Activated CD8-positive, alpha-beta memory T cell treated with anti-CD3 and anti-CD28 coated beads, Interleukin-2, amount 50 U/mL, for 48 hours (primary cell): ENCODE data around the gene RPH3AL.

ENCODE experiments used
- DNase-seq: peaks from one replicate; pipeline ENCODE4 v3.0.0-alpha.2; 2020

RPH3AL gene

GRCh38 chr17:193841-194806, 158.5 kb downstream of the RPH3AL start:
- no peak for DNase-seq

- no peak for DNase-seq
Measured at GRCh38 chr17:193426-193810, 159.2 kb downstream of the RPH3AL start.

- DNase-seq = no peak
Measured at GRCh38 chr17:192666-193425, 159.8 kb downstream of the RPH3AL start.

DNA sequence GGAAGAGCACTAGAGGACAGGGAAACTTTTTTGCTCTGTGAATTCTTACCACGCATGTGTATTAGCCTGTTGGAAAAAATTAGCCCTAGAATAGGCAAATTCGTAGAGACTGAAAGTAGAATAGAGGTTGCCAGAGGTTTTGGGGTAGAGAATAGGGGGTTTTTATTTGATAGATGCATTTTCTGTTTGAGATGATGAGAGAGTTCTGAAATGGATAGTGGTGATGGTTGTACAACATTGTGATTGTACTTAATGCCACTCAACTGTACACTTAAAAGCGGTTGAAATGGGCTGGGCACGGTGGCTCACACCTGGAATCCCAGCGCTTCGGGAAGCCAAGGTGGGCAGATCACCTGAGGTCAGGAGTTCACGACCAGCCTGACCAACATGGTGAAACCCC, 163.2 kb downstream of the RPH3AL start:
- DNase-seq = no peak

DNA sequence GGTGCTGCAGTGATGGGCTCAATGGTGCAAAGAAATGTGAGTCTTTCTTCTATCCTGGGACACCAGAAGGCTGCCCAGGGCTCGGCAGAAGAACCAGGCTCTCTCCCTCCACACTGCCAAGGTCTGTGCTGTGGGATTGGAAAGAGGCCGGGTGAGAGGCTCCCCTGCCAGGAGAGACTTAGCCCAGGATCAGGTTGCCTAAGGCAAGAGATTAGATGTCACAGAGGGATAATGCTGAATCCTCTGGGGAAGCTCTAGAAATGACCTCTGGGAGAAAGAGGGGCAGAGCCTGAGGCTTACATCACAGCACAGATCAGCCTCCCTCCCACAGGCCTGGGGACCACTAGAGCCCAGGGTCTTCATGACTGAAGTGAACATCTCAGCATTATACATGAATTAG, 165.5 kb downstream of the RPH3AL start:
- DNase-seq = no peak

DNA sequence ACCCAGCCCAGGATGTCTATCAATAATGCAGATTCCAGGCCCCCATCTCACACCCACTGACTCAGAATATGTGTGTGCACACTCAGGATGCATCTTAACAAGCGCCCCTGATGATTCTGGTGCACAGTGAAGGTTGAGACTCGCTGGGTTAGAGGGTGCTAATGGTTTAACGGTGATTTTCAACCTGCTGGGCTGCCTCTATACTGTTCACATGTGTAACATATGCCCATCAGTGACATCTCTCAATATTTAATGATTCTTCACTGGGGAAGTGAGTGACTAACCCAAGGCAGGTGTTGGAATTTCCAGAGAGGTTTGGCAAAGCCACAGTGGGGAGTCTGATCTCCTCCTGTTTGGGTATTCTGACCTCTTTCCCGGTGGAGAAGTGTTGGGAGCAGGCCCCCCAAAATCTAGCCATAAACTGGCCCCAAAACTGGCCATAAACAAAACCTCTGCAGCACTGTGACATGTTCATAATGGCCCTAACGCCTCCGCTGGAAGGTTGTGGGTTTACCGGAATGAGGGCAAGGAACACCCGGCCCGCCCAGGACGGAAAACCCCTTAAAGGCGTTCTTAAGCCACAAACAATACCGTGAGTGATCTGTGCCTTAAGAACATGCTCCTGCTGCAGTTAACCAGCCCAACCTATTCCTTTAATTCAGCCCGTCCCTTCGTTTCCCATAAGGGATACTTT, 167.0 kb downstream of the RPH3AL start:
- DNase-seq = no peak

DNA sequence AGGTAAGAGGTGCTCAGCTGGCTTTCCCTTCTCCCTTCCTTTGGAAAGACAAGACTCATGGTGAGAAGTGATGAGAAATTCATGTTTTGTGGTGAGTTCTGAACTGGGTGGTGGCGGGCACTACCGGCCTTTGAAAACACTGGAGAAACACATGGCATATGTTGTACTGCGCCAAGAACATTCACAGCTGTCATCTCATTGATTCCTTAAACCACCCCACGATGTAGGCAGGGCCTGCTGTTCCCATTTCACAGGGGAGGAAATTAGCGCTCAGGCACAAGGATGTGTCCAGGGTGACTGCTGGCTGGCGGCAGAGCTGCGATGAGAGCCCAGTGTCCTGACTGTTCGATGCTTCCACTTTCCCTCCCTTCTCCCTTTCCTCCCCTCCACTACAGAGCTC, 169.6 kb downstream of the RPH3AL start:
- no peak for DNase-seq

DNA sequence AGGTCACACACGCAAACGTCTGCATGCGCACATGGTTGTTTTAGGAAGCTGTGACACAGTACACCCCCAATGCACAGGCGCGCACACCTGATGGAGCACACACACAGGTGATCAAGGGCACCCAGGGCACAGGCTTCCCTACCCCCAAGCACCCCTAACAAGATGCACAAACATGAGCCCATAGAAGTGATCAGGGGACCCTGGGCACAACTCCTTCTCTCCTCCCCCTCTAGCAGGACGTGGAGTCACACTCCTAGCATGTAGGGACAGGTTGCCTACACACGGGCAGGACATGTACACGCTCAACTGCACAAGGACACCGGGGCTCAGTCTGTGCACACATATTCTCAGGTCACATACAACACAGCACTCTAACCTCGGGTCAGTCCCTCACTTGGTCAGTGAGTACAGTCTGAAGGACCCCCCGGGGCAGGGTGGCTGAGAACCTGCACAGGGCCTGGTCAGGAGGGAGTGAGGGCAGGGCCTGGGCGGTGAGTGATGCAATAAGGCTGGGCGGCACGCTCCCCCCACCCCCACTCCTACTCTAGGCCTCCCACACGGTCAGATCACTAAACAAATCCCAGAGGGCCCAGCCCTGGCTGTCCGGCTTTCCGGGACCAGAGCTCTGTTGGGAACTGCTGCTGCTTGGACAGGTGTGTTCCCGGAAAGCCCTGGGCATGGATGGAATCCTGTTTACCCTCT, 170.4 kb downstream of the RPH3AL start:
- no peak for DNase-seq

GRCh38 chr17:181245-182049, 171.2 kb downstream of the RPH3AL start, which contains the start of gene DOC2B:
Gene DOC2B, minus strand, starts transcription at chr17:181650. Its CDS starts 171 bp downstream, at chr17:181479.
- DNase-seq = no peak

DNA sequence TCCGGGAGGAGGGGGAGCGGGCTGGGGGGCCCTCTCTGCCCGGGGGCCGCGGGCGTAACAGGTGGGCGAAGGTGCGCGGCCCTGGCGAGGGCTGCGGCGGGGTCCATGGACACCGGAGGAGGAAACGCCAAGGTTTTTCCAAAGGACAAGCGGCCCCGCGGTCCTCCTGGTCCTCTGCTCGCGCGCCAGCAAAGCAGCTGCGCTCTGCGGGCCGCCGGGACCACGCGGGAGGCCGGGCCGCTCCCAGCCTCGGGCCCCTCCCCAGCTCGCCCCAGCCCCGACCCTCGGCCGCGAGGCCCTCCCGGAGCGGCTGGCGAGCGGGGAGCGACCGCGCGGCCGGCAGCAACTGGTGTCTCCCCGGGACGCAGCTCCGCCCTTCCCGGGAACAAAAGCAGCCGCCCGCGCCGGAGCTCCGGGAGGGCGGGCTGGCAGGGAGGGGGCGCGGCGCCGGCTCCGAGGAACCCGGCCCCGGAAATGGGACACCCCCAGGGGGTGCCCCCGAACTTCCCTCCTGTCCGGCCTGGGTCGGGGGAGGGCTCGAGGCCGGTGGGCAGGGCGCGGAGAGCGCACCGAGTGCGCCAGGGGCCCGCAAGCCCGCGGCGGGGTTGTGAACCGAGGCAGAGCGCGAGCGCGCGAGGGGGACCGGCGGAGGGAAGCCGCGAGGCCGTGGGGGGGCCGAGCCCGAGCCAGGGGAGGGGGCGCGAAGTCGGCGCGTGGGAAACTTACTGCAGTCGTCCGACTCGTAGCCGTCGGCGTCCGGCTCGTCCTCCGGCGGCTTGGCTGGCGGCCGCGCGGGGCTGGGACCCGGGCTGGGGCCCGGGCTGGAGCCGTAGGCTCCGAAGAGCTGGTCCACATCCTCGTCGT, 172.0 kb downstream of the RPH3AL start:
- DNase-seq = no peak

- DNase-seq = no peak
Measured at GRCh38 chr17:179781-180380, 172.7 kb downstream of the RPH3AL start.

DNA sequence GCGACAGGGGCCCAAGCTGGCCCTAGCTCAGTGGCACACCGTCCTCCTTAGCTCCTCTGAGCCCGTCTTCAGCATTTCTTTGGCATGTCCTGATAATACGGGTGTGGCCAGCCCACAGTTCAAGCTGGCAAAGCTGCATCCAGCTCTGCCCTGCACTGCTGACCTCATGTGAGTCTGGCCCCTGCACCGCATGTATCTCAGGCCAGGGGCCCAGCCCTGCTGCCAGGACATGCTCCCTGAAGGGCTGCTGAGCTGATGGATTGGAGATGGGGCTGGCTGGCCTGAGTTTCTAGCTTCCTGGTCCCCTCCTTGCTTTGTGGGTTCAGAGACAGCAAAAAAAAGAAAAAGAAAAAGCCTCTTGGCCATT, 173.6 kb downstream of the RPH3AL start:
- DNase-seq = no peak

GRCh38 chr17:178292-179065, 174.1 kb downstream of the RPH3AL start:
- no peak for DNase-seq

GRCh38 chr17:177762-178161, 174.8 kb downstream of the RPH3AL start:
- DNase-seq = no peak

- no peak for DNase-seq
Measured at GRCh38 chr17:177155-177554, 175.5 kb downstream of the RPH3AL start.

DNA sequence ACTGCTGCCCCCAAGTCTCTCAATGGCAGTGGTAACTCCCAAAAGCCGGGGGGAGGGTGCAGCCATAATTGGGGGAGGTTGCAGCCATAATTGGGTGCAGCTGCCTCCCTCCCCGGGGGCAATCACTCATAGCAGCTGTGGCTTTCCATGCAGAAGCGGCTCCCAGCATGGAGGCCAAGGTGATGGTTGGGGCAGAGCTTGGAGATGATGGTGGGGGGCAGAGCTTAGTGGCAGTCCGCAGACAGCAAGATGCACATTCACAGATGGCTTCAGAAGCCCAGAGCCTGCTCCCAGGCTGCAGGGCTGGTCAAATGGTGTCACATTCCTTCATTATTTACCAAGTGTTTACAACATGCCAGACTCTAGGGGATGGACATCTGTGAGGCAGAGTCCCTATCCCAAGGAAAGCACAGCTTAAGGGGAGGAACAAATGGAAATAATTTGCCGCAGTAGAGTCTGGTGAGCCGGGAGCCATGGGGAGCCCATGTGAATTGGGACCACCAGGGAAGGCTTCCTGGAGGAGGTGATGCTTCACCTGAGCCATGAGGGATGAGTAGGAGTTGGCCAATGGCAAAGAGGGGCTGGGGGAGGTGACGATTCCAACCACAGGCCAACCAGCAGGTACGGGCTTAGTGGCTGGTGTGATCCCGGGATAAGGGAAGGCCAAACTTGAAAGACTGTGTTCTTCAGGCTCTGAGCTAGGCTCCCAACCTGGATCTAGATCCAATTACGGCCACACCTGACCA, 179.3 kb downstream of the RPH3AL start:
- DNase-seq = no peak

- DNase-seq = no peak
Measured at GRCh38 chr17:172401-172800, 180.2 kb downstream of the RPH3AL start.

- no peak for DNase-seq
Measured at GRCh38 chr17:171871-172270, 180.7 kb downstream of the RPH3AL start.

DNA sequence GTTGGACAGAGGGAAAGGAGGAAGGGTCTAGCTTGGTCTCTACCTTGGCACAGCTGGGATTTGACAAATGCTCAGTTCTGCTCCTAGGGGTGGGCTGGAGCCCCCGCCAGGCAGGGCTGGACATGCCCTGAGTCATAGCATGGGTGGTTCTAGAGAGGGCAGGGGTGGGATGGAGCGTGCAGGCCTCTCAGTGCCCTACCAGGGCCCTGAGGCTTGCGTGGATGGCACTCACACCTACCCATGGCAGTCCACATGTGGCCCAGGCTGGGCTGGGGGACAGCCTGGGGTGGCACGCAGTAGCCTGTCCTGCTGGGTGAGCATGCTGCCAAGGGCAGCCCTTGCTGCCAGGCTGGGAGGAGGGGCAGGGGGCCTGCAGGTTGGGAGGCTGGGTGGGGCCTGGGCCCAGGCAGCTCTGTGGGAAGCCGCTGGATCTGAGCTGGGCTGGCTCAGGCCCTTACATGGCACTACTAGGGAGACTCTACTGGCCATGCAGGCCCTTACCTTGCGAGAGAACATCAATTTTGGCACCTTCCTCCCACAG, 182.4 kb downstream of the RPH3AL start:
- no peak for DNase-seq
